GM19099 (cell line): ENCODE measurements around the gene PKD2.
A peak's percentile ranks its signal among the peaks of the same experiment; 100 is the strongest.

Source experiments
- POLR2A ChIP-seq: IDR thresholded peaks from 3 replicates; pipeline ENCODE4 v1.6.1; 2011; ENCODE audit warnings: low read depth; ENCODE audit not compliant: insufficient read length; ENCODE audit errors: extremely low read depth

The PKD2 gene

GRCh38 chr4:87981486-87981885 lies 25.9 kb upstream of the PKD2 start:
- no peak for TF ChIP-seq POLR2A

- no peak for TF ChIP-seq POLR2A
Observed at GRCh38 chr4:87982036-87982435, 25.4 kb upstream of the PKD2 start.

GRCh38 chr4:87982446-87983010 lies 24.9 kb upstream of the PKD2 start:
- TF ChIP-seq POLR2A, result no peak

- no peak for TF ChIP-seq POLR2A
Observed at GRCh38 chr4:87983996-87984395, 23.4 kb upstream of the PKD2 start.

GRCh38 chr4:87985097-87985886 lies 22.1 kb upstream of the PKD2 start:
- no peak for TF ChIP-seq POLR2A

- no peak for TF ChIP-seq POLR2A
Observed at GRCh38 chr4:87985887-87986200, 21.6 kb upstream of the PKD2 start.

GRCh38 chr4:87986508-87986907 lies 20.9 kb upstream of the PKD2 start:
- no peak for TF ChIP-seq POLR2A

GRCh38 chr4:87989765-87990164 lies 17.7 kb upstream of the PKD2 start:
- TF ChIP-seq POLR2A, result no peak

- no peak for TF ChIP-seq POLR2A
Observed at GRCh38 chr4:87995435-87995834, 12.0 kb upstream of the PKD2 start.

- no peak for TF ChIP-seq POLR2A
Observed at GRCh38 chr4:88001871-88002270, 5.6 kb upstream of the PKD2 start.

GRCh38 chr4:88002786-88003185 lies 4.6 kb upstream of the PKD2 start:
- no peak for TF ChIP-seq POLR2A

GRCh38 chr4:88003261-88003660 lies 4.2 kb upstream of the PKD2 start:
- no peak for TF ChIP-seq POLR2A

GRCh38 chr4:88005076-88005475 lies 2.4 kb upstream of the PKD2 start:
- no peak for TF ChIP-seq POLR2A

- no peak for TF ChIP-seq POLR2A
Observed at GRCh38 chr4:88005946-88006345, 1.5 kb upstream of the PKD2 start.

GRCh38 chr4:88006956-88007303 lies 505 bp upstream of the PKD2 start:
- TF ChIP-seq POLR2A, result no peak

GRCh38 chr4:88008122-88008742 lies 797 bp downstream of the PKD2 start:
- peak; percentile 25 for TF ChIP-seq POLR2A

- no peak for TF ChIP-seq POLR2A
Observed at GRCh38 chr4:88008743-88009171, 1.3 kb downstream of the PKD2 start.

- no peak for TF ChIP-seq POLR2A
Observed at GRCh38 chr4:88009871-88010270, 2.4 kb downstream of the PKD2 start.
